Bronchus fibroblast of lung (primary cell): ENCODE measurements around the gene RTN4R. TPM values are rescaled to one million over a fixed set of nuclear protein-coding genes. Genes with fewer than 3 reads are reported as not detected.

ENCODE experiments used
- total RNA-seq: library from RNA; depleted of rRNA; stranded (reverse); fragments of >200 nt; gene quantifications from 2 replicates; pipeline ENCODE4 v1.2.3, GENCODE V29; 2015

RTN4R gene
- total RNA-seq = 3.2 and 3.4 TPM in 2 replicates

GRCh38 chr22:20268279-20269012 is at the start of gene RTN4R:
Gene RTN4R, minus strand, starts transcription at chr22:20268318. Its CDS starts 226 bp downstream, at chr22:20268092.

Other genes starting within 250 kb of the RTN4R start
- 18.8 and 25.3 TPM in 2 replicates for gene TANGO2, start 247.2 kb downstream of the RTN4R start, total RNA-seq
- 13.4 and 14.1 TPM in 2 replicates for gene DGCR8, start 188.1 kb downstream of the RTN4R start, total RNA-seq
- 679 and 792 TPM in 2 replicates for gene RANBP1, start 152.2 kb downstream of the RTN4R start, total RNA-seq
- gene TRMT2A, start 151.1 kb downstream of the RTN4R start, total RNA-seq = 27.1 and 35.5 TPM in 2 replicates
- gene ZDHHC8, start 136.5 kb downstream of the RTN4R start, total RNA-seq = 20.8 and 24.5 TPM in 2 replicates
- gene CCDC188, start 117.3 kb downstream of the RTN4R start, total RNA-seq = 0.15 TPM in 1 of 2 replicates, not detected in the other
- 69.3 and 79.8 TPM in 2 replicates for gene DGCR6L, start 51.7 kb upstream of the RTN4R start, total RNA-seq
- gene ZNF74, start 125.8 kb upstream of the RTN4R start, total RNA-seq = 8.8 and 8.9 TPM in 2 replicates
- gene SCARF2, start 169.5 kb upstream of the RTN4R start, total RNA-seq = 31.7 and 32.1 TPM in 2 replicates
- 21.3 and 24.0 TPM in 2 replicates for gene KLHL22, start 227.5 kb upstream of the RTN4R start, total RNA-seq
- 45.0 and 50.3 TPM in 2 replicates for gene MED15, start 239.3 kb upstream of the RTN4R start, total RNA-seq